T-helper 2 cell (primary cell): ENCODE results near the gene CROT.

Source experiments
- DNase-seq, 5 experiments: peaks; one replicate each; pipeline versions ENCODE4 v3.0.0 to v3.0.0-alpha.2; 2012 to 2022

Gene CROT

GRCh38 chr7:87416682-87417587 is 71.5 kb downstream of the CROT start:
- peak in 4 of 5 experiments; percentile 25 to 69 (median 44) for DNase-seq

GRCh38 chr7:87420173-87420572 is 74.7 kb downstream of the CROT start:
- DNase-seq = no peak

- DNase-seq = no peak
Observed at GRCh38 chr7:87424075-87424474, 78.6 kb downstream of the CROT start.

- no peak for DNase-seq
Observed at GRCh38 chr7:87426160-87426559, 80.7 kb downstream of the CROT start.

- DNase-seq = no peak
Observed at GRCh38 chr7:87427288-87427687, 81.8 kb downstream of the CROT start.

GRCh38 chr7:87432536-87432935 is 87.1 kb downstream of the CROT start:
- no peak for DNase-seq

- no peak for DNase-seq
Observed at GRCh38 chr7:87435546-87435945, 90.1 kb downstream of the CROT start.

GRCh38 chr7:87445897-87446296 is 100.4 kb downstream of the CROT start:
- DNase-seq = no peak

GRCh38 chr7:87447116-87447635 is 101.7 kb downstream of the CROT start:
- no peak for DNase-seq

- no peak for DNase-seq
Observed at GRCh38 chr7:87448388-87448787, 102.9 kb downstream of the CROT start.
